Measurements from ENCODE around the gene NGLY1. TPM values are rescaled to one million over a fixed set of nuclear protein-coding genes. Genes with fewer than 3 reads are reported as not detected.
A peak's percentile ranks its signal among the peaks of the same experiment; 100 is the strongest.

Gene NGLY1
- total and polyA plus RNA-seq, 10 of the 15 experiments (the other 5 are each of a cell fraction or from before 2014, with no cell fraction given): 29.8 to 73.5 (median 47.0) TPM

DNA sequence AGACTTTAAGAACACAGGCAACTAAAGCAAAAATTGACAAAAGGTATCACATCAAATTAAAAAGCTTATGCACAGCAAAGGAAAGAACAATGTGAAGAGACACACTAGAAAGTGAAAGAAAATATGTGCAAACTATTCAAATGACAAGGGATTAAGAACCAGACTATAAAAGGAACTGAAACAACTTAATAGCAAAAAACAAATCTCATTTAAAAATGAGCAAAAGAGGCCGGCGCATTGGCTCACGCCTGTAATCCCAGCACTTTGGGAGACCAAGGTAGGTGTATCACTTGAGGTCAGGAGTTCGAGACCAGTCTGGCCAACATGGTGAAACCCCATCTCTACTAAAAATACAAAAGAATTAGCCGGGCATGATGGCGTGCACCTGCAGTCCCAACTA lies 14.4 kb downstream of the NGLY1 start (continued):
- TF ChIP-seq ZNF274 (IDR thresholded peaks at IDR 0.05; ENCODE audit: insufficient read depth, insufficient read length) (no peak), ELK1 (IDR thresholded peaks at IDR 0.05; ENCODE audit: low read depth, low read length) (no peak), MXI1 (IDR thresholded peaks at IDR 0.05; ENCODE audit: low read depth, low read length) (0 out of 2 replicates have a peak, but pooled peaks have one; percentile 28), NFYA (IDR thresholded peaks at IDR 0.05; ENCODE audit: borderline replicate concordance, low read depth, low read length) (no peak), MEF2A (IDR thresholded peaks at IDR 0.05; ENCODE audit: insufficient read depth, low read depth, low read length) (0 out of 2 replicates have a peak, but pooled peaks have one; percentile 39), TCF7 (IDR thresholded peaks at IDR 0.05; ENCODE audit: borderline replicate concordance) (0 out of 2 replicates have a peak, but pooled peaks have one; percentile 25), NKRF (conservative IDR thresholded peaks at IDR 0.05) (0 out of 2 replicates have a peak, but pooled peaks have one; percentile 28), MLLT1 (IDR thresholded peaks at IDR 0.05) (peak; percentile 46; the same call in 1 of the 2 replicates), KLF5 (IDR thresholded peaks at IDR 0.05; ENCODE audit: partially characterized antibody) (no peak), ZNF384 (IDR thresholded peaks at IDR 0.05; ENCODE audit: borderline replicate concordance, low read depth, low read length) (no peak), YY1 (IDR thresholded peaks at IDR 0.05; ENCODE audit: low read depth, low read length) (0 out of 2 replicates have a peak, but pooled peaks have one; percentile 11)
- TF ChIP-seq, protein P1, sequence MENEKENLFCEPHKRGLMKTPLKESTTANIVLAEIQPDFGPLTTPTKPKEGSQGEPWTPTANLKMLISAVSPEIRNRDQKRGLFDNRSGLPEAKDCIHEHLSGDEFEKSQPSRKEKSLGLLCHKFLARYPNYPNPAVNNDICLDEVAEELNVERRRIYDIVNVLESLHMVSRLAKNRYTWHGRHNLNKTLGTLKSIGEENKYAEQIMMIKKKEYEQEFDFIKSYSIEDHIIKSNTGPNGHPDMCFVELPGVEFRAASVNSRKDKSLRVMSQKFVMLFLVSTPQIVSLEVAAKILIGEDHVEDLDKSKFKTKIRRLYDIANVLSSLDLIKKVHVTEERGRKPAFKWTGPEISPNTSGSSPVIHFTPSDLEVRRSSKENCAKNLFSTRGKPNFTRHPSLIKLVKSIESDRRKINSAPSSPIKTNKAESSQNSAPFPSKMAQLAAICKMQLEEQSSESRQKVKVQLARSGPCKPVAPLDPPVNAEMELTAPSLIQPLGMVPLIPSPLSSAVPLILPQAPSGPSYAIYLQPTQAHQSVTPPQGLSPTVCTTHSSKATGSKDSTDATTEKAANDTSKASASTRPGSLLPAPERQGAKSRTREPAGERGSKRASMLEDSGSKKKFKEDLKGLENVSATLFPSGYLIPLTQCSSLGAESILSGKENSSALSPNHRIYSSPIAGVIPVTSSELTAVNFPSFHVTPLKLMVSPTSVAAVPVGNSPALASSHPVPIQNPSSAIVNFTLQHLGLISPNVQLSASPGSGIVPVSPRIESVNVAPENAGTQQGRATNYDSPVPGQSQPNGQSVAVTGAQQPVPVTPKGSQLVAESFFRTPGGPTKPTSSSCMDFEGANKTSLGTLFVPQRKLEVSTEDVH (IDR thresholded peaks at IDR 0.05; ENCODE audit: low read depth, partially characterized antibody): no peak
- TF ChIP-seq, protein P2, sequence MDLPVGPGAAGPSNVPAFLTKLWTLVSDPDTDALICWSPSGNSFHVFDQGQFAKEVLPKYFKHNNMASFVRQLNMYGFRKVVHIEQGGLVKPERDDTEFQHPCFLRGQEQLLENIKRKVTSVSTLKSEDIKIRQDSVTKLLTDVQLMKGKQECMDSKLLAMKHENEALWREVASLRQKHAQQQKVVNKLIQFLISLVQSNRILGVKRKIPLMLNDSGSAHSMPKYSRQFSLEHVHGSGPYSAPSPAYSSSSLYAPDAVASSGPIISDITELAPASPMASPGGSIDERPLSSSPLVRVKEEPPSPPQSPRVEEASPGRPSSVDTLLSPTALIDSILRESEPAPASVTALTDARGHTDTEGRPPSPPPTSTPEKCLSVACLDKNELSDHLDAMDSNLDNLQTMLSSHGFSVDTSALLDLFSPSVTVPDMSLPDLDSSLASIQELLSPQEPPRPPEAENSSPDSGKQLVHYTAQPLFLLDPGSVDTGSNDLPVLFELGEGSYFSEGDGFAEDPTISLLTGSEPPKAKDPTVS (IDR thresholded peaks at IDR 0.05; ENCODE audit: low read depth, low read length): no peak
- TF ChIP-seq, protein P3, sequence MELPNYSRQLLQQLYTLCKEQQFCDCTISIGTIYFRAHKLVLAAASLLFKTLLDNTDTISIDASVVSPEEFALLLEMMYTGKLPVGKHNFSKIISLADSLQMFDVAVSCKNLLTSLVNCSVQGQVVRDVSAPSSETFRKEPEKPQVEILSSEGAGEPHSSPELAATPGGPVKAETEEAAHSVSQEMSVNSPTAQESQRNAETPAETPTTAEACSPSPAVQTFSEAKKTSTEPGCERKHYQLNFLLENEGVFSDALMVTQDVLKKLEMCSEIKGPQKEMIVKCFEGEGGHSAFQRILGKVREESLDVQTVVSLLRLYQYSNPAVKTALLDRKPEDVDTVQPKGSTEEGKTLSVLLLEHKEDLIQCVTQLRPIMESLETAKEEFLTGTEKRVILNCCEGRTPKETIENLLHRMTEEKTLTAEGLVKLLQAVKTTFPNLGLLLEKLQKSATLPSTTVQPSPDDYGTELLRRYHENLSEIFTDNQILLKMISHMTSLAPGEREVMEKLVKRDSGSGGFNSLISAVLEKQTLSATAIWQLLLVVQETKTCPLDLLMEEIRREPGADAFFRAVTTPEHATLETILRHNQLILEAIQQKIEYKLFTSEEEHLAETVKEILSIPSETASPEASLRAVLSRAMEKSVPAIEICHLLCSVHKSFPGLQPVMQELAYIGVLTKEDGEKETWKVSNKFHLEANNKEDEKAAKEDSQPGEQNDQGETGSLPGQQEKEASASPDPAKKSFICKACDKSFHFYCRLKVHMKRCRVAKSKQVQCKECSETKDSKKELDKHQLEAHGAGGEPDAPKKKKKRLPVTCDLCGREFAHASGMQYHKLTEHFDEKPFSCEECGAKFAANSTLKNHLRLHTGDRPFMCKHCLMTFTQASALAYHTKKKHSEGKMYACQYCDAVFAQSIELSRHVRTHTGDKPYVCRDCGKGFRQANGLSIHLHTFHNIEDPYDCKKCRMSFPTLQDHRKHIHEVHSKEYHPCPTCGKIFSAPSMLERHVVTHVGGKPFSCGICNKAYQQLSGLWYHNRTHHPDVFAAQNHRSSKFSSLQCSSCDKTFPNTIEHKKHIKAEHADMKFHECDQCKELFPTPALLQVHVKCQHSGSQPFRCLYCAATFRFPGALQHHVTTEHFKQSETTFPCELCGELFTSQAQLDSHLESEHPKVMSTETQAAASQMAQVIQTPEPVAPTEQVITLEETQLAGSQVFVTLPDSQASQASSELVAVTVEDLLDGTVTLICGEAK (IDR thresholded peaks at IDR 0.05; ENCODE audit: borderline replicate concordance): no peak

Measured in GM12878 (cell line).